GM12874 (cell line): ENCODE data around the gene CYGB.

Source experiments
- TF ChIP-seq, protein P1 (sequence below): IDR thresholded peaks from 2 replicates; pipeline ENCODE4 v1.5.1; 2011; ENCODE audit warnings: low read depth, mild to moderate bottlenecking, control low read depth, low read length, moderate library complexity; ENCODE audit not compliant: insufficient read depth

CYGB gene

DNA sequence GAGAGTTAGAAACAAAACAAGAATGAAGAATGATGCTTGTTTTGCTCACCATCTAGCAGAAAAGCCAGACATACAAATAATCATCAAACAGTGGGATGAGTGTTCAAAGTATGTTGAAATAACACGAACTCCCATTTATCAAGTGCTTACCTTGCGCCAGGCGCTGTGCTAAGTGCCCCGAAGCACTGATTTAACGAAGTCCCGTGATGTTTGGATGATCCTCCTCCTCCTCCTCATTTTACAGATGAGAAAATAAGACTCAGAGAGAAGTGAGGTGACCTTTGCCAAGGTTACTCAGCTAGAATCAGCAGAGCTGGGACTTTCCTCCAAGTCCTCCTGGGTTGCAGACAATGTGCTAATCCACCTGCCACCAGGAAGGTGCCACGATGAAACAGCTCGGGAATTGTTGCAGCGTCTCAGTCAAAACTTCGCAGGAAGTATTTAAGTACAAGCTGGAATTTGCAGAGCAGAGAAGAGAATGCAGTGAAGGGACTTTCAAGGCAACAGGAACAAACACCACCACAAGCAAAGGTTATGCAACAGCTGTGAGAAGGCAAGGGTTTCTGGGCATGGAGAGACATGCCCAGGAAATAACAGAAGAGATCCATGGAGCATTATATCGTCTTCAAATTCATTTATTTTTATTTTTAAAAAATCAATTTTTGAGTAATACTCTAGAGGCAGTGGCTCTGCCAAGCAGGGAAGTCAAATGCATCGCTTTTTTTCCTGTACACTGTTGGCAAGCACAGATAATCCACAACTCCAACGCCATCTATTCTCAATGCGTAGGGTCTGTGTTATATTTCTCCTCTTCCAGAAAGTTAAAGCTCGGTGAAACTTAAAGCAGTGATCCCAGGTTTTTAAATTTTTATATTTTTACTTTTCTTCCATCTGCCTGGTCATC, 13.5 kb upstream of the CYGB start:
- TF ChIP-seq, protein P1, sequence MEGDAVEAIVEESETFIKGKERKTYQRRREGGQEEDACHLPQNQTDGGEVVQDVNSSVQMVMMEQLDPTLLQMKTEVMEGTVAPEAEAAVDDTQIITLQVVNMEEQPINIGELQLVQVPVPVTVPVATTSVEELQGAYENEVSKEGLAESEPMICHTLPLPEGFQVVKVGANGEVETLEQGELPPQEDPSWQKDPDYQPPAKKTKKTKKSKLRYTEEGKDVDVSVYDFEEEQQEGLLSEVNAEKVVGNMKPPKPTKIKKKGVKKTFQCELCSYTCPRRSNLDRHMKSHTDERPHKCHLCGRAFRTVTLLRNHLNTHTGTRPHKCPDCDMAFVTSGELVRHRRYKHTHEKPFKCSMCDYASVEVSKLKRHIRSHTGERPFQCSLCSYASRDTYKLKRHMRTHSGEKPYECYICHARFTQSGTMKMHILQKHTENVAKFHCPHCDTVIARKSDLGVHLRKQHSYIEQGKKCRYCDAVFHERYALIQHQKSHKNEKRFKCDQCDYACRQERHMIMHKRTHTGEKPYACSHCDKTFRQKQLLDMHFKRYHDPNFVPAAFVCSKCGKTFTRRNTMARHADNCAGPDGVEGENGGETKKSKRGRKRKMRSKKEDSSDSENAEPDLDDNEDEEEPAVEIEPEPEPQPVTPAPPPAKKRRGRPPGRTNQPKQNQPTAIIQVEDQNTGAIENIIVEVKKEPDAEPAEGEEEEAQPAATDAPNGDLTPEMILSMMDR: no peak

DNA sequence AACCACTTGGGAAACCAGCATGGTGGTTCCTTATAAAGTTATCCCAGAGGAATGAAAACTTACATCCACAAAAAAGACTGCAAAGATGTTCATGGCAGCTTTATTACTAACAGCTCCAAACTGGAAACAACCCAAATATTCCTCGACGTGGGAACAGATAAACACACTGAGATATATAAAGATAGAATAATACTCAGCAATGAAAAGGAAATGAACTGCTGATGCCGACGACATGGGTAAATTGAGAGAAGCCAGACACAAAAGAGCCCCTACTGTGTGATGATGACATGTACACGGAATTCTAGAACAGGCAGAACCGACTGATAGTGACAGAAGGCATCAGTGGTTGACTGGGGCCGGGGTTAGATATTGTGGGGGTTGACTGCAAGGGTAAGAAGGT, 12.0 kb upstream of the CYGB start:
- TF ChIP-seq, protein P1: no peak

DNA sequence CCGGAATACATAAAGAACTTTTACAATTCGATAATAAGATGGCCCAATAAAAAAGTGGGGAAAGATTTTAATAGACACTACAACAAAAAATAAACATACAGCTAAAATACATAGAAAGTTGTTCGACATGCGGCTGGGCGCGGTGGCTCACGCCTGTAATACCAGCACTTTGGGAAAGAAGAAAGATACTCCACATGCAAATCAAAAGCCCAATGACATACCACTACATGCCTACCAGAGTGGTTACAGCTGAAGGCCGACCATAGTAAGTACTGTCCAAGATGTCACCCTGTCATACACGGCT, 11.7 kb upstream of the CYGB start:
- TF ChIP-seq, protein P1: no peak

DNA sequence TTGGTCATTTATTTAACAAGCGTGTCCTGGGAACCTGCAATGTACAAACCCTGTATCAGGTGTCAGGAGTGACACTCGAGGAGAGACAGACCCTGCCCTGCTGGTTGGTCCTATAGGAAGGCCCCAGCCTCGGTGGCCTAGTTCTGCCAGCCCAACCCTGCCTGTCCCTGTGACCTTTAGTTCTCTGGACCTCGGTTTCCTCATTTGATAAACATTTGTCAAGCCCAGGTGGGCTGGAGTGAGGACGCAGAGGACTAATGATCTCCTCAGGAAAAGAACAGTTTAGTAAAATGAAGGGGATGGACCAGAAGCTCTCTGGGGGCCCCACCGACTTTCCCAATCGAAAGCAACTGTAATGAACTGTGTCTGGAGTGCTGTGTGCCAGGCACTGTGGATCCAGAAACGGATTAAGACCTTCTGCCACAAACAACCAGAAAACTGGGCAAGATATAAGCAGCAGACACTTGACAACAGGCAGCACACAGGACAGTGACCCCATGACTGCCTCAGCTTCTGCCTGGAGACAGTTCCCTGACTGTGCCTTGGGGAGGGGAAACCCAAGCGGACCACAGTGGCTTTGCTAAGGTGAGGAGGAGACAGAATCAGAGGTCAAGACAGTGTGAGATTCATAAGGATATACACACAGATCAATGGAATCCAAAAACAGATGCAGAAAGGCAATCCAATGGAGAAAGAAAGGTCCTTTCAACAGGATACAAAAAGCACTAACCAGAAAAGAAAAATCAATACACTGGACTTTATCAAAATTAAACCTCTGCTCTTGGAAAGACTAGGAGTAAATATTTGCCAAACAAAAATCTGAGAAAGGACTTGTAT, 11.1 kb upstream of the CYGB start:
- TF ChIP-seq, protein P1: no peak

DNA sequence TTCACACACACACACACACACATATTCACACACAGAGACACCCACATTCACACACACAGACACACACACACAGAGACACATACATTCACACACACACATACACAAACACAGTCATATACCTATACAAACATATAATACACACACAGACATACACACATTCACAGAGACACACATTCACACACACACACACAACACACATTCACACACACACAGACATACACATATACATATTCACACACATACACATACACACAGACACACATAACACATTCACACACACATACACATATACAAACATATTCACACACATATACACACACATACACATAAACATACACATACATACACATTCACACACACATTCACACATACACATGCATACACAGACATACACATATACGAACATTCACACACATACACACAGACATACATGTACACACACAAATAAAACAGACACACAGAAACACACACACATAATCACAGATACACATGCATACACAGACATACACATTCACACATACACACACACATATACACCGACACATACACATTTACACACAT, 10.2 kb upstream of the CYGB start:
- TF ChIP-seq, protein P1: no peak

DNA sequence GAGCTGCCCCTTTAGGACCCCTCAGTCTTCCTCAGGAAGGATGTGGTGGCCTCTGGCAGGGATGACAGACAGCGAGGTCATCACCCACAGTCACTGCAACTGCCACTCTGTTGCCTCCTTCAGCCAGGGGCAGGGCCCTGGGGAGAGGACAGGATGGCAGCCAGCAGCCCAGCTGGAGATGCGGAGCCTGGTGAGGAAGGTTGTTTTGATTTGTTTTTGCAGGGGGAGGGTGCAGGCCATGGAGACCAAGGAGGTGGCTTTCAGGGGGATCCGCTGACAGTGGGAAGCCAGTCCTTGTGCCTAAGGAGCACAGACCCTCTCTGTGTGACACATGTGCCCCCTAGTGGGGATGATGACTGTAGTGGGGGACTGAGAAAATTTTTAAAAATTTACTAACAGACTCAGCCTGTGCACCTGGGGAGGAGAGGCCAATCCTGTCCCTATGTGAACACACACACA, 9.7 kb upstream of the CYGB start:
- TF ChIP-seq, protein P1: peak; percentile 77

DNA sequence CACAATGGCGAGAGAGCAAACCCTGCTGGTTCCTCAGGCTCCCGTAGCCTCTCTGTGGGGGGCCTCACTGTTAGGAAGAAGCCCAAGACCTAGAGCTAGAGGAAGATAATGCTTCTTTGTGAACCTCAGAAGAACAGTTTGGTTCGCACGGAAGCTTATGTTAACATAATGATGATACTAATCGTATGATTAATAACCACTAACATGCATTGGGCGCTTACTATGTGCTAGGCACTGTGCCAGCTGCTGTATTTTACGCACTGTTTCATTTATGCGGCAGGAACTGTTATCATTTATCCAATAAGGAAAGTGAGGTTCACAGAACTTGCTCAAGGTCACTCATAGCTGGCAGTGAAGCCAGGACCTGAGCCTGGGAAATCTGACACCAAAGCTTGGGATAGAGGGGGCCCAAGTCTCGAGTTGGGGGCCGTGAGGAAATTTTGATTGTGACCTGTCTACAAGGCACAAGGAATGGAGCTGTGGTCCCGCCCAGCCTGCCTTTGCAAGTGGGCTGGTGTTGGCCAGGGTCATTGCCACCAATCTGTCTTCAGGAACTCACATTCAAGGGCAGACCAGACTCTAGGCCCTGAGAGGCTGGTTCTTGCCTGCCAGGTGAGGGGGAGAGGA, 9.2 kb upstream of the CYGB start:
- TF ChIP-seq, protein P1: no peak
